Measurements from ENCODE around the gene SSPN. TPM values are rescaled to one million over a fixed set of nuclear protein-coding genes. Genes with fewer than 3 reads are reported as not detected.

Gene SSPN
- total RNA-seq, 1 donor from 2014 or later: not detected

DNA sequence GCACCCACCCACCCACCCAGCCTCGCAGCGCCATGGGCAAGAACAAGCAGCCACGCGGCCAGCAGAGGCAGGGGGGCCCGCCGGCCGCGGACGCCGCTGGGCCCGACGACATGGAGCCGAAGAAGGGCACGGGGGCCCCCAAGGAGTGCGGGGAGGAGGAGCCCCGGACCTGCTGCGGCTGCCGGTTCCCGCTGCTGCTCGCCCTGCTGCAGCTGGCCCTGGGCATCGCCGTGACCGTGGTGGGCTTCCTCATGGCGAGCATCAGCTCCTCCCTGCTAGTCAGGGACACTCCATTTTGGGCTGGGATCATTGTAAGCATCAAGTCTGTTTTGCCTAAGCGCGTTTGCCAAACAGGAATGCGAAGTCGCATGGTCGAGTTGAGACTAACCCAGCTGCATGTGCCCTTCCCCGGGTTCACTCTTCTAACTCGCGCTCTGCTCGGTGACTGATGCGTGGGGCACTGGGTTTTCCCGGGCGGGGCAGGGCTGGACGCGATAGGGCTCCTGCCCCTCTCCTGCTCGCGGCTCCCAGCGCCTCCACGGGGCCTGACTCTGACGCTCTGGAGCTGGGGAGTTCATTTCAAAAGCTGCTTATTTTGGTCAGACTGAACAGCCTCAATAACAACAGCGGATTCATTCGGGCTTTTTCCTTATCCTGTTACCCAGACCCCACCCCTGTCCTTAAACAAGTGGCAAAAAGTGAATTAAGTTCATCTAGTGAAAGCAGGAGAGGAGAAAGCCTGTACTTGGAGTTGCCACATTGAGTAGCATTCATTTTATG is 458 bp downstream of the SSPN start:
- no peak for DNase-seq (ENCODE audit: low spot score)
- peak overlapping the region; percentile 66 for H3K4me3 Mint-ChIP-seq
- no peaks in the 10 kb centered on the region for H3K36me3 Mint-ChIP-seq (ENCODE audit: low read depth)
- no peaks in the 10 kb centered on the region for H3K4me1 Mint-ChIP-seq (ENCODE audit: low read depth)
- intact Hi-C loops (cut with micrococcal nuclease): no loop called here
- H3K27me3 Mint-ChIP-seq (ENCODE audit: insufficient read depth): peaks cover 58% of the 10 kb centered on the region
- no peaks in the 10 kb centered on the region for H3K9me3 Mint-ChIP-seq
- H3K27ac Mint-ChIP-seq: no peak overlapping the region

DNA sequence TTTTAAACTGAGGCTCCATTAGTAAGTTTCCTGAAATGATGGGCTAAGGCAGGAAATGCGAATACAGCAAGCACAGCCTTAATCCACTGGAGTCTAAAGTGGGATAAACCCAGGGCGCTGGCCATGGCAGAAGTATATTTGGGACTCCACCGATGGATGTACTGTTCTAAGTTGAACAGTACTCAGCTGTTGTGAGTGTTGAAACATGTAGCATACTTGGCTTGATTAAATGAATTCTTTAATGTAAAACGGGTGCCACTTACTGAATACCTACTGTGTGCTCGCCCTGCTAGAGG is 996 bp downstream of the SSPN start:
- Mint-ChIP-seq H3K36me3 (ENCODE audit: low read depth) (no peaks in the 10 kb centered on the region), H3K9me3 (no peaks in the 10 kb centered on the region), H3K27me3 (ENCODE audit: insufficient read depth) (peaks cover 56% of the 10 kb centered on the region), H3K4me3 (no peak overlapping the region), H3K27ac (no peak overlapping the region), H3K4me1 (ENCODE audit: low read depth) (no peaks in the 10 kb centered on the region)
- no peak for DNase-seq (ENCODE audit: low spot score)
- intact Hi-C loops (cut with micrococcal nuclease): no loop called here

DNA sequence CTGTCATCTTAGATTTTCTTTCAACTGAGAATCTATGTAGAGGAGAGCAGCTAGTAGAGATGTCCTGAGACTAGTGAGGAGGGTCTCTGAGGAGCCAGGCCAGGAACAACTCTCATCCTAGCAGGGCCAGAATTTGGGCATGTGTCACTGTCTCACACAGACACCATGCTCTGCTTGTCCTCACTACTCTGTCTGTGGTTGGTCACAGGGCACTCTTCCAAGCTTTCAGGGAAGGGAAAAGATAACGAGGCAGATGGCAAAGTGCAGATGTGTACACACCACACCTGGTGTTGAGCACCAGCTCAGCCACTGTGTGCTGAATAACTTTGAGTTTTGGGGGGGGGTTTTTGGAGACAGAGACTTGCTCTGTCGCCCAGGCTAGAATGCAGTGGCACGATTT is 2.5 kb downstream of the SSPN start:
- Mint-ChIP-seq H3K4me1 (ENCODE audit: low read depth) (no peaks in the 10 kb centered on the region), H3K4me3 (no peak overlapping the region), H3K36me3 (ENCODE audit: low read depth) (no peaks in the 10 kb centered on the region), H3K27ac (no peak overlapping the region), H3K9me3 (no peaks in the 10 kb centered on the region), H3K27me3 (ENCODE audit: insufficient read depth) (peaks cover 52% of the 10 kb centered on the region)
- no peak for DNase-seq (ENCODE audit: low spot score)
- intact Hi-C loops (cut with micrococcal nuclease): no loop called here

DNA sequence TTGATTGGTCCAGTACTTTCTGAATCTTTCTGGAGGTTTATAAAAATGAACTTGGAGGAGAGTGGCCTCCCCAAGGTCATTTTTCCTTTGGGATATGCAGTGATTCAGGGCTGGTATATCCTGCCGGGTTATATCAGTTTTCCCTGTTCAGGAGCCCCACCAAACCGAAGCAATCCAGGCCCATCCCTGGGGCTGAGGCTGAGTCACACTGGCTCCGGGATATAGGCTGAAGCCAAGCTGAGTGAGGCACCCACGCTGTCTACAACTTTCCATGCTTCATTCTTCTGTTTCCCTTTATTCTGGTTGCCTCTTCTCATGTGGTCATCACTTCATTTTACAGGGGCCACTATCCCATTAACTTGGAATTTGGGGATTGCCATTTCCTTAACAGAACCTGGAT is 3.4 kb downstream of the SSPN start:
- Mint-ChIP-seq H3K4me3 (no peak overlapping the region), H3K9me3 (no peaks in the 10 kb centered on the region)
- intact Hi-C loops (cut with micrococcal nuclease): no loop called here

DNA sequence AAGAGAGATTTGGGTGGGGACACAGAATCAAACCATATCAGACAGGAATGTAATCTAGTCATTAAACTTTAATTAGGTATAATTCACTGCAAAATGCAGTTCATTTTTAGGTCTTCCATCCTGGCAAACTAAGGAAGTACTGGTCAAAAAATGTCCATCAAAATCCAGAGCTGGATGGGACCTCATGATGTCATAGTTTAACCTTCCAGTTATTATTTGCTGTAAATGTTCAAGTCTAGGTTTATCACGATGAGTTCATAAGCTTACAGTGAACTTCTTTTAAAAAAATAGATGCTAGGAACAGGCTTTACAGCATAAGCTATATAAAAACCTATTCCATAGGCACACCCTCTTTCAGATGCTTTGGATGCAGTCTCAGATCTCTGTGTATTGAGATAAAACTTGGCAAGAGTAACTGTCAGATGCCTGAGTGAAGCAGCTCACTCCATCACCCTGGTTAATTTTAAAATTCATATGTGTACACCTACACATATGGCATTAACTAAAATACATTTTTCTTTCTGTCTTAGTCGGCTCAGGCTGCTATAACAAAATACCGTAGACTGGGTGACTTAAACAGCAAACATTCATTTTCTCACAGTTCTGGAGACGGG is 7.9 kb downstream of the SSPN start:
- Mint-ChIP-seq H3K36me3 (ENCODE audit: low read depth) (no peaks in the 10 kb centered on the region), H3K4me1 (ENCODE audit: low read depth) (no peaks in the 10 kb centered on the region)

More for the DNA sequence above, 3.4 kb downstream of the SSPN start:
- Mint-ChIP-seq H3K4me1 (ENCODE audit: low read depth) (no peaks in the 10 kb centered on the region), H3K27me3 (ENCODE audit: insufficient read depth) (peaks cover 43% of the 10 kb centered on the region), H3K36me3 (ENCODE audit: low read depth) (no peaks in the 10 kb centered on the region), H3K27ac (no peak overlapping the region)
- DNase-seq (ENCODE audit: low spot score): no peak

DNA sequence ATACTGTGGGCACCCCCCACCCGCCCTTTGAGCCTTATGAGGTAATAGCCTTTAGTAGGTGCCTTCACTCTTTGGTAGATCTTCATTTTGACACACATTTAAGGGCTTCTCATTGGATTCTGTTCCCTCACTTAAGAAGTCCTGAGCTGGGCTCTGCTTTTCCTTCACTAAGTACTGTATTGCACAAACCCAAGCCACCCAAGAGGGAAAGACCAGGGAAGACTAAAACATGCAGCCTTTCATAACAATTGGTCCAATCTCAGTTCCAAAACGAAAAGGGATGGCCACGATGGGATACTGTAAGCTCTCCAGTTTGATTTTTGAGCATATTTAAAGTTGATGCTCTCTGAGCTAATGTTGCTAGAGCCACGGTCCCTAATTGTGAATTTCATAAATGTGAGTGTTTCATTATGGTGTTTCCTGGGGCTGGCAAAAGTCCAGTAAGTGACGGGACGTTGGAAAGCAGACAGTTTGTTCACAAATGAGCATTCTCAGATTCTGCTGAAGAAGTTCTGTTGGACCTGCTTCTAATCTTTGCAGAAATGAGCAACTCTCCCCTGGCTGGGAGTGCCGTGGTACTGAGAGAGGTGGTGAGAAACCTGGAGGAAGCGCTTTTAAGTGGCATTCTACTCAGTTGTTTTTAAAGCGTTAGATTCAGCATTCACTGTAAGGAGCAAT is 9.4 kb downstream of the SSPN start:
- Mint-ChIP-seq H3K27ac (no peak overlapping the region), H3K4me1 (ENCODE audit: low read depth) (no peaks in the 10 kb centered on the region), H3K27me3 (ENCODE audit: insufficient read depth) (peaks cover 8% of the 10 kb centered on the region), H3K36me3 (ENCODE audit: low read depth) (no peaks in the 10 kb centered on the region), H3K9me3 (no peaks in the 10 kb centered on the region), H3K4me3 (no peak overlapping the region)
- intact Hi-C loops (cut with micrococcal nuclease): no loop called here
- DNase-seq (ENCODE audit: low spot score): no peak

More for the DNA sequence above, 7.9 kb downstream of the SSPN start:
- Mint-ChIP-seq H3K9me3 (no peaks in the 10 kb centered on the region), H3K4me3 (no peak overlapping the region), H3K27me3 (ENCODE audit: insufficient read depth) (peaks cover 12% of the 10 kb centered on the region), H3K27ac (no peak overlapping the region)
- intact Hi-C loops (cut with micrococcal nuclease): no loop called here
- no peak for DNase-seq (ENCODE audit: low spot score)

DNA sequence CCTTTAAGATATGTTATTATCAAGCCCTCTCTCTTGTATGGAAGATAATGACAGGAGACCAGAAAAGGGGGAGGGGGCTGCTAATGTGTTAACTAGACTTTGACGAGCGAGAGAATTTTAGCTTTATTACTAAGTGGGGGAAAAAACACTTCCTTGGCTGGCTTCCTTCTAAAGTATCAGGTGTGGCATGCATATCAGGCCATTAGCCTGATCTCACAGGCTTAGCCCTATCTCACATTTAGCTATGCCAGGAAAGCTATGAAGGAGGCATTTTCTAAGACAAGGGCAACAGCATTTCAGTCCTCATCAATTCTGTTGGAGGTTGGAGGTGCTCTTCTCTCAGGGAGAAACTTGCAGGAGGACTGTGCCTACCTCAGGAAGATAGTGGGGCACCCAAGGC is 9.9 kb downstream of the SSPN start:
- peaks cover 8% of the 10 kb centered on the region for H3K27me3 Mint-ChIP-seq (ENCODE audit: insufficient read depth)
- H3K27ac Mint-ChIP-seq: no peak overlapping the region
- H3K4me3 Mint-ChIP-seq: no peak overlapping the region
- no peaks in the 10 kb centered on the region for H3K4me1 Mint-ChIP-seq (ENCODE audit: low read depth)
- DNase-seq (ENCODE audit: low spot score): no peak
- intact Hi-C loops (cut with micrococcal nuclease): no loop called here
- H3K36me3 Mint-ChIP-seq (ENCODE audit: low read depth): no peaks in the 10 kb centered on the region
- H3K9me3 Mint-ChIP-seq: no peaks in the 10 kb centered on the region

DNA sequence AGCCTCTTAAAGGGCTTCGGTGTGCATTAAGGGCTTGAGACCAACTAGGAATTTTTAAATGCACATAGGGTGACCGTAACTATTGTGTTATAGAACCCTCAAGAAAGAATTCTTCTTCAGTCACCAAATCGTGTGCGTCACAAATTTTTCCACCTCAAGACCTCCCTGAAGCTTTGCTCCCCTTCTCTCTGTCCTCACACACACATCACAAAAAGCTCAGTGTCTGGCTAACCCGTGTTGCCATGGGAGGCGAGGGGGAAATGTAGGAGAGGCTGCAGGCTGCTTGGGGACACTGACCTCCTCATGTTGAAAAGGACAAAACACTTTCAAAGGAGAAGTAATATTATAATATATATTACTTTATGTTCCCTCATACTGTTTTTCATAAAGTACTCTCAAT is 10.6 kb downstream of the SSPN start:
- Mint-ChIP-seq H3K4me3 (no peak overlapping the region), H3K27me3 (ENCODE audit: insufficient read depth) (peaks cover 11% of the 10 kb centered on the region), H3K4me1 (ENCODE audit: low read depth) (no peaks in the 10 kb centered on the region), H3K9me3 (no peaks in the 10 kb centered on the region), H3K27ac (no peak overlapping the region), H3K36me3 (ENCODE audit: low read depth) (no peaks in the 10 kb centered on the region)
- DNase-seq (ENCODE audit: low spot score): no peak
- intact Hi-C loops (cut with micrococcal nuclease): no loop called here

DNA sequence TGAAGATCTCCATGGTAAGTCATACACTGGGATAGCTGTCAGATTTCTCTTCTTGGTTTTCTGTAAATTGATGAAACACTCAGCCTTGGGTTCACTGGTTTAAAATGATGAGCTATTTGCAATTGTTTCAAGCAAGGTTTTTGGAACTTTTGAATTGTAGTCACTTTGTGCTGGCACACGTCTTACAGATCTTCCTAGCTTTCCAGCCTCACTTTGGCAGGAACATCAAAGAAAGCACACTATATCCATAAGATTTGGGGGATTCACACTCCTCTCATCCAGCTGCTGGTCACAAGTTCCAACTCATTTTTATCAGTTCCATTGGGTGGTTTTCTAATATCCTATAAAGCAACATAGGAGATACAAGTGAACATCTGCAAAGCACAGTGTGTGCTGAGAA is 16.0 kb downstream of the SSPN start:
- Mint-ChIP-seq H3K4me1 (ENCODE audit: low read depth) (no peaks in the 10 kb centered on the region), H3K27ac (no peak overlapping the region)

DNA sequence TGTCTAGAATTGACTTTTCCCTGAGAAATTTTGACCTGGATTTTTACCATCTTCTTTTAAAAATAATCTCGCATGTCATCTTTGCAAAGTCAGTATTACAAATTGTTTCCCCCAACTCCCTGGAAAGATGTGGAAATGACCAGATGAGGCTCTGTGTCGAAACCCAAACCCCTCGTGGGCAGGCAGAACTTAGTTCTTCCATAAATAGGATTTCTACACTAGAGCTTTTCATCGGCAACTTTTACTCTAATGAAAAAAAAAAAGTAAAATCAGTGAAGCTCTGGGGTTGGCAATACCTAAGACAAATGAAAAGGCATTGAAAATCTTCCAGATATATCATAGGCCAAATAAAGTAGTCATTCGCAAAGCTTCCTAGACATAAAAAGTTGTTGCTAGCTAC is 17.0 kb downstream of the SSPN start:
- no peak overlapping the region for H3K27ac Mint-ChIP-seq
- H3K9me3 Mint-ChIP-seq: peaks cover 5% of the 10 kb centered on the region
- intact Hi-C loops (cut with micrococcal nuclease): no loop called here
- H3K36me3 Mint-ChIP-seq (ENCODE audit: low read depth): no peaks in the 10 kb centered on the region
- DNase-seq (ENCODE audit: low spot score): no peak
- peaks cover 14% of the 10 kb centered on the region for H3K27me3 Mint-ChIP-seq (ENCODE audit: insufficient read depth)
- no peaks in the 10 kb centered on the region for H3K4me1 Mint-ChIP-seq (ENCODE audit: low read depth)
- H3K4me3 Mint-ChIP-seq: no peak overlapping the region

More for the DNA sequence above, 16.0 kb downstream of the SSPN start:
- peaks cover 14% of the 10 kb centered on the region for H3K27me3 Mint-ChIP-seq (ENCODE audit: insufficient read depth)
- peaks cover 5% of the 10 kb centered on the region for H3K9me3 Mint-ChIP-seq
- DNase-seq (ENCODE audit: low spot score): no peak
- H3K36me3 Mint-ChIP-seq (ENCODE audit: low read depth): no peaks in the 10 kb centered on the region
- H3K4me3 Mint-ChIP-seq: no peak overlapping the region
- intact Hi-C loops (cut with micrococcal nuclease): no loop called here

DNA sequence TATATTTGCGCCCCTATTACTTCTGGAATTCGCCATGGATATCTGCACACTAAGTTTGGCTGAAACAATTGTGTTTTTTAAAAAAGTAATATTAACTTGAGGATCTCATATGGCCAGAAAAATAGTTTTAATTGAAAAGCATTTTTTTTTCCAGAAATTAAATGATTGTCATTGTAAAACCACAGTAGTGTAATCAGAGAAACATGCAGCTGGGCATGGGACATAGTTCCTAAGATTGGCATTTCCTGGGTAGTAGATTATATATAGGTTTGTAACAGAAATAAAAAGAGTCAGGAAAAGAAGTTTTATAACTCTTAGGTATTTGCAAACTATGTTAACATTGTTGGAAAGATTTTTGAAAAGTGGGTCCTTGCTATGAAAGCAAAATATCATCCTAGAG is 17.6 kb downstream of the SSPN start:
- intact Hi-C loops (cut with micrococcal nuclease): no loop called here
- Mint-ChIP-seq H3K36me3 (ENCODE audit: low read depth) (no peaks in the 10 kb centered on the region), H3K4me1 (ENCODE audit: low read depth) (no peaks in the 10 kb centered on the region), H3K4me3 (no peak overlapping the region), H3K9me3 (peaks cover 5% of the 10 kb centered on the region), H3K27me3 (ENCODE audit: insufficient read depth) (peaks cover 14% of the 10 kb centered on the region), H3K27ac (no peak overlapping the region)
- DNase-seq (ENCODE audit: low spot score): no peak

DNA sequence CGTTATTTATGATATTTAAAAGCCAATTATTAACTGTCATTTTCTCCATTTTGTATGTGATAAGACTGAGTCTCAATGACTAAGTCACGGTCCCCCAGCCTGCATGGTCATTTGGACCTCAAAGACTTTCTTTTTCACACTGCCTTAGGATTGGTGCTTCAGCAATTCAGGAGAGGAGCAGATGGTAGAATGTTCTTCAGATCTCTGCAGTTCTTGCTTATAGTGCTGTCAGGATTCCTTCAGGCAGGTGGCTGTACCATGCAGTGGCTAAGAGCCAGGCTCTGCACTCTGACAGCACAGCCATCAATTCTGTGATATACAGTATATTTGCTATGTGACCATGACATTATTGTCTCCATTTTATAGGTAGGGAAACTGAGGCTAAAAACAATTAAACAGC is 18.7 kb downstream of the SSPN start:
- Mint-ChIP-seq H3K4me3 (no peak overlapping the region), H3K27ac (no peak overlapping the region), H3K4me1 (ENCODE audit: low read depth) (no peaks in the 10 kb centered on the region), H3K9me3 (peaks cover 5% of the 10 kb centered on the region), H3K27me3 (ENCODE audit: insufficient read depth) (peaks cover 11% of the 10 kb centered on the region), H3K36me3 (ENCODE audit: low read depth) (no peaks in the 10 kb centered on the region)
- intact Hi-C loops (cut with micrococcal nuclease): no loop called here
- no peak for DNase-seq (ENCODE audit: low spot score)

DNA sequence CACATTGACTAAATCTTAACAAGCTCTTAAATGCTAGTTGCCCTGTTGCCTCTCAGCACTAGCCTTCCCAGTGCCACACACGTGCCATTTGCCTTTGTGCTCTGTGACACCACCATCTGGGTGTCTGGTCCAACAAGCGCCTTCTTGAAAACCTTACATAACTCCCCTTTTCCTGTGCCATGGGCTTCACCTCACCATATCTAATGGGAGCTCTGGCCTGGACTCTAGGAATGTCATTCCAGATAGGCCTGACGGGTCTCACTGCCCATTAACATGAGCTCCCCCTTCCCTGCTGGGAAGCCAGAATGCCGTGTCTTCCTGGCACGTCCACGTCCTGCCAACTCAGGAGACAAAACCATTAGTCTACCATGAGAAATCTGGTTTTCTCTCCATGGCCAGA is 24.4 kb downstream of the SSPN start:
- no peak overlapping the region for H3K27ac Mint-ChIP-seq
- H3K9me3 Mint-ChIP-seq: peaks cover 5% of the 10 kb centered on the region
- no peaks in the 10 kb centered on the region for H3K4me1 Mint-ChIP-seq (ENCODE audit: low read depth)
- H3K27me3 Mint-ChIP-seq (ENCODE audit: insufficient read depth): peaks cover 10% of the 10 kb centered on the region
- intact Hi-C loops (cut with micrococcal nuclease): no loop called here
- H3K4me3 Mint-ChIP-seq: no peak overlapping the region
- no peaks in the 10 kb centered on the region for H3K36me3 Mint-ChIP-seq (ENCODE audit: low read depth)
- no peak for DNase-seq (ENCODE audit: low spot score)

All from activated T-helper 1 cell treated with anti-CD3 and anti-CD28 coated beads, Interleukin-12 subunit alpha, Interleukin-12 subunit beta, Interleukin-2, Interleukin-4 antibody, amounts not matched to agents 30 ng/mL and 10 ng/mL and 1 ng/mL, durations not matched to agents 14 hours and 24 hours and 36 hours (primary cell).